GM23338 (cell line): ENCODE data around the gene SNRPA. TPM values are rescaled to one million over a fixed set of nuclear protein-coding genes. Genes with fewer than 3 reads are reported as not detected.

ENCODE experiments used
- ATAC-seq: fragments of 200-7000 bp; cut with Tn5 transposase; 3 replicates; pipeline ENCODE4 v1.9.1; 2020
- DNase-seq: peaks from one replicate; pipeline ENCODE4 v3.0.0-alpha.2; 2015; ENCODE audit warnings: low spot score
- H2AFZ ChIP-seq: fragments of 200-600 bp; sonication (generic); 2 replicates; pipeline ENCODE4 v1.8.0; 2016; ENCODE audit warnings: antibody characterized with exemption, mild to moderate bottlenecking, moderate library complexity
- H3F3A ChIP-seq: fragments of 200-600 bp; sonication (generic); replicated peaks from 2 replicates; pipeline ENCODE4 v1.8.0; 2017; ENCODE audit warnings: antibody characterized with exemption, mixed run types, low read depth
- H3K27ac ChIP-seq: fragments of 200-600 bp; sonication (generic); 2 replicates; pipeline ENCODE4 v1.6.1; 2016; ENCODE audit warnings: low read depth
- H3K27me3 ChIP-seq: fragments of 200-600 bp; sonication (generic); 2 replicates; pipeline ENCODE4 v1.8.0; 2016; ENCODE audit warnings: mild to moderate bottlenecking, mixed run types, moderate library complexity; ENCODE audit not compliant: insufficient read depth
- H3K36me3 ChIP-seq: fragments of 200-600 bp; sonication (generic); 2 replicates; pipeline ENCODE4 v1.8.0; 2016; ENCODE audit warnings: mild to moderate bottlenecking; ENCODE audit not compliant: insufficient read depth
- H3K4me1 ChIP-seq: fragments of 200-600 bp; sonication (generic); 2 replicates; pipeline ENCODE4 v1.8.0; 2016; ENCODE audit warnings: mild to moderate bottlenecking, moderate library complexity; ENCODE audit not compliant: insufficient read depth
- H3K4me2 ChIP-seq: fragments of 200-600 bp; sonication (generic); 2 replicates; pipeline ENCODE4 v1.7.1; 2017; ENCODE audit warnings: mixed run types
- H3K4me3 ChIP-seq: fragments of 200-600 bp; sonication (generic); 2 replicates; pipeline ENCODE4 v1.6.1; 2016; ENCODE audit warnings: mixed run types
- H3K79me2 ChIP-seq: fragments of 200-600 bp; sonication (generic); replicated peaks from 2 replicates; pipeline ENCODE4 v1.8.0; 2017; ENCODE audit warnings: mild to moderate bottlenecking; ENCODE audit not compliant: insufficient read depth
- H3K9me2 ChIP-seq: fragments of 200-600 bp; sonication (generic); 2 replicates; pipeline ENCODE4 v1.8.0; 2017; ENCODE audit not compliant: insufficient read depth
- H4K20me1 ChIP-seq: fragments of 200-600 bp; sonication (generic); replicated peaks from 2 replicates; pipeline ENCODE4 v1.8.0; 2017; ENCODE audit warnings: mild to moderate bottlenecking; ENCODE audit not compliant: insufficient read depth
- H3K27ac Mint-ChIP-seq: 2 replicates; pipeline ENCODE4 v1.8.0; 2020; ENCODE audit warnings: inconsistent platforms, mild to moderate bottlenecking, moderate library complexity, mixed read lengths
- H3K27me3 Mint-ChIP-seq: 3 replicates; pipeline ENCODE4 v1.8.0; 2022; ENCODE audit warnings: low read depth, mild to moderate bottlenecking, moderate library complexity, mixed read lengths, inconsistent platforms; ENCODE audit not compliant: insufficient read depth, poor library complexity
- H3K36me3 Mint-ChIP-seq: 3 replicates; pipeline ENCODE4 v1.8.0; 2021; ENCODE audit warnings: low read depth, mild to moderate bottlenecking, inconsistent platforms, moderate library complexity, mixed read lengths
- H3K4me1 Mint-ChIP-seq: 3 replicates; pipeline ENCODE4 v1.8.0; 2020; ENCODE audit warnings: mild to moderate bottlenecking, inconsistent platforms, mixed read lengths
- H3K4me3 Mint-ChIP-seq: 3 replicates; pipeline ENCODE4 v1.8.0; 2021; ENCODE audit warnings: moderate library complexity, mild to moderate bottlenecking, inconsistent platforms, mixed read lengths
- H3K9me3 Mint-ChIP-seq: 3 replicates; pipeline ENCODE4 v1.8.0; 2020; ENCODE audit warnings: moderate library complexity, mild to moderate bottlenecking, inconsistent platforms, mixed read lengths
- CREB1 ChIP-seq: fragments of 250-450 bp; sonication (Bioruptor Pico); IDR thresholded peaks from 2 replicates; pipeline ENCODE4 v1.5.0; 2020; ENCODE audit warnings: low read depth, mild to moderate bottlenecking, moderate library complexity
- POLR2AphosphoS5 ChIP-seq: IDR thresholded peaks from 2 replicates; pipeline ENCODE4 v1.6.1; 2016; ENCODE audit warnings: antibody characterized with exemption, low read depth
- STAT1 ChIP-seq: IDR thresholded peaks from one replicate; pipeline ENCODE4 v1.6.1; 2016; ENCODE audit warnings: antibody characterized with exemption; ENCODE audit not compliant: unreplicated experiment
- ZNF114 ChIP-seq: fragments of 250-450 bp; sonication (Bioruptor Pico); IDR thresholded peaks from 2 replicates; pipeline ENCODE4 v1.5.0; 2020; ENCODE audit warnings: mild to moderate bottlenecking, moderate library complexity
- polyA plus RNA-seq: library from polyadenylated mRNA; unstranded; fragments of >200 nt; fragmentation: Nextera tagmentation; extraction: Ambion mirVana; gene quantifications from 2 replicates; pipeline ENCODE4 v1.2.1, GENCODE V29; 2016
- total RNA-seq: library from RNA; depleted of rRNA; stranded (reverse); fragments of >200 nt; shearing (Covaris generic); gene quantifications from 2 replicates; pipeline ENCODE4 v1.2.3, GENCODE V29; 2014
- TF ChIP-seq, protein P1 (sequence below): IDR thresholded peaks from 2 replicates; pipeline ENCODE4 v1.6.1; 2016; ENCODE audit warnings: antibody characterized with exemption
- TF ChIP-seq, protein P2 (sequence below): IDR thresholded peaks from one replicate; pipeline ENCODE4 v1.6.1; 2018; ENCODE audit warnings: antibody characterized with exemption; ENCODE audit not compliant: unreplicated experiment

Gene SNRPA
- total and polyA plus RNA-seq, 2 experiments from 2014 or later: 295 to 326 TPM

DNA sequence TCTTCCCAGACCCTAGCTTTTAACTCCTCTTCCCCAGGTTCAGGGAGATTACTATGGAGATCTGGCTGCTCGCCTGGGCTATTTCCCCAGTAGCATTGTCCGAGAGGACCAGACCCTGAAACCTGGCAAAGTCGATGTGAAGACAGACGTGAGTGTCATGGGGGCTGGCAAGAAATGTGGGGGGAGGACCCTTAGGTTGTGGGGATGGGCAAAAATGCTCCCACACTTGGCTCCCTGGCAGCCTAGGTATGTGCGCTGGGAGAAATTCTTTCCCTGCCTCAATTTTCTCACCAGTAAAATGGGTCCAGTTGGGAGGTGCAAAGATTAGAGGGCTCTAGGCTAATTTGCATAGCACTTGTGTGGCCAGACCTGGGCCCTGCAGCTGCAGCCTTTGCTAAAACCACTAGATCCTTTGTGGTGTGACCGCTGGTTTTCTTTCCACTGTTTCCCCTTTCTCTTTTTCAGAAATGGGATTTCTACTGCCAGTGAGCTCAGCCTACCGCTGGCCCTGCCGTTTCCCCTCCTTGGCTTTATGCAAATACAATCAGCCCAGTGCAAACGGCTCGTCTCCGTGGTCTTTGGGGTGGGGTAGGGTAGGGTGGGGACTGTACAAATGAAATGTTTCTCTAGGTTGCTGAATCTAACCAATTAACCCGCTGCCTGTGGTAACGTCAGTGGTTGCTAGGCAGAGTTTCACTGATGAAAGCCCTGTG, 26.1 kb downstream of the SNRPA start:
- Histone ChIP-seq H3F3A (peaks cover 5% of the 10 kb centered on the region; the same call in 1 of the 2 replicates), H3K79me2 (peaks cover 5% of the 10 kb centered on the region), H3K27ac (peak overlapping the region; percentile 100), H3K4me3 (peak overlapping the region; percentile 54), H3K36me3 (no peaks in the 10 kb centered on the region), H3K9me2 (no peaks in the 10 kb centered on the region), H3K4me2 (peak overlapping the region; percentile 73), H2AFZ (no peak overlapping the region), H3K4me1 (peaks cover 11% of the 10 kb centered on the region), H3K27me3 (no peaks in the 10 kb centered on the region), H4K20me1 (no peaks in the 10 kb centered on the region)
- Mint-ChIP-seq H3K4me3 (peak overlapping the region; percentile 79), H3K27ac (peak overlapping the region; percentile 100), H3K27me3 (peaks cover 17% of the 10 kb centered on the region), H3K4me1 (peaks cover 20% of the 10 kb centered on the region), H3K36me3 (peaks cover 7% of the 10 kb centered on the region), H3K9me3 (no peaks in the 10 kb centered on the region; the same call in 1 of the 3 replicates)
- ATAC-seq: peak; percentile 63
- peak; percentile 93 for TF ChIP-seq CREB1 (CRISPR knock-in tag)
- no peak for TF ChIP-seq STAT1
- peak; percentile 96 for DNase-seq

DNA sequence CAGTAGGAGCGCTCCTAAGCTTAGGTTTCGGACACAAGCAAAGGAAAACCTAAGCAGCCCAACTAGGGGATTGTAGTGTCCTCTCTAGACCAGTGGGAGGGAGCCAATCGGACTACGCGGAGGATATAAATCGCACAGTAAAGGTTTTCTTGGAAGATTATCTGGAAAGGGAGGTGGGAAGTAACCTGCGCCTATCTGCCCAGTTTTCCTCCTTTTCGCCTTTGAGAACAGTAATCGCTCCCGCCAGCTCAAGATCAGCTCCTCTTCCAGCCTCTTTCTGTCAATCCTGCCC, 26.6 kb downstream of the SNRPA start:
- ATAC-seq (no peak), DNase-seq (no peak)
- H3K79me2 ChIP-seq: peaks cover 5% of the 10 kb centered on the region
- H3K4me2 ChIP-seq: peak overlapping the region; percentile 73
- H3K36me3 ChIP-seq: no peaks in the 10 kb centered on the region
- peaks cover 5% of the 10 kb centered on the region; the same call in 1 of the 2 replicates for H3F3A ChIP-seq
- H3K9me2 ChIP-seq: no peaks in the 10 kb centered on the region
- H3K4me1 Mint-ChIP-seq: peaks cover 20% of the 10 kb centered on the region
- H3K36me3 Mint-ChIP-seq: peaks cover 8% of the 10 kb centered on the region
- peak overlapping the region; percentile 54 for H3K4me3 ChIP-seq
- no peak overlapping the region for H2AFZ ChIP-seq
- peaks cover 17% of the 10 kb centered on the region for H3K27me3 Mint-ChIP-seq
- peak overlapping the region; percentile 100 for H3K27ac Mint-ChIP-seq
- H3K4me3 Mint-ChIP-seq: peak overlapping the region; percentile 79
- H3K9me3 Mint-ChIP-seq: no peaks in the 10 kb centered on the region; the same call in 1 of the 3 replicates
- H4K20me1 ChIP-seq: no peaks in the 10 kb centered on the region
- no peaks in the 10 kb centered on the region for H3K27me3 ChIP-seq
- H3K27ac ChIP-seq: peak overlapping the region; percentile 100
- TF ChIP-seq POLR2AphosphoS5 (peak; percentile 25; the same call in 1 of the 2 replicates), ZNF114 (CRISPR knock-in tag) (no peak)
- H3K4me1 ChIP-seq: peaks cover 11% of the 10 kb centered on the region

DNA sequence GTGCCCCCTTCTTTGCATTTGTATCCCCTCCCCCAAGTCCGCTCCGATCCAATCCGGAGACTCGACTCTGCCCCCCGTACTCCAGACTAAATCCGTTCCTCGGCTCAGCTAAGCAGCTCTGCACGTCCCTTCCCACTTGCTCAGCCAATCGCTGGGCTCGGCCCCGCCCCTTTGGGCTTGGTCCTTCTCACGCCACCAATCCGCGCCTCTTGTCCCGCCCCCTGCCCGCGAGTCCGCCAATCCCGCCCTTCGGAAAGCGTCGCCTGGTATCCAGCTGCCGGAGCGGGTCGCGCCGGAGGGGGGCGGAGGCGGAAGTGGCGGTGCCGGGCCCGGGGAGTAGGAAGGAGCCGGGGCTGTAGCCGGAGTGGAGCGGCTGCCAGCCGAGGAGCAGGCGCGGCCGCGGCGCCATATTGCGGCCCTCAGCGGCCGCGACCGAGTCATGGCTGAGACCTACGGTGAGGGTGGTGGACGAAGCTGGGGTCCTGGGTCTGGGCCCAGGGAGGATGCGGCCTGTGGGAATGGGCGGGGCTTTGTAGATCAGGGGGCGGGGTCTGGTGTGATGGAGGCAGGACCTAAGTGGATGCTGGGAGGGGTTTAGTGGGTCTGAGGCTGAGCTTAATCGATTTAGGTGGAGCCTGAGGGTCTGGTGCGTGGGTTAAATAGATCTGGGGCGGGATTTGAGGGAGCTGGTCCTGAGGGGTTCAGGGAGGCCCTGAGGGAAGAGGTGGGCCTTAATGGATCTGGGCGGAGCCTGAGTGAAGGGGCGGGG, 27.1 kb downstream of the SNRPA start, which contains the start of gene RAB4B:
Gene RAB4B, plus strand, starts transcription at position 311 of the 769 bp plus-strand sequence. Its CDS starts 129 bp downstream, at position 440.
- peaks cover 20% of the 10 kb centered on the region for H3K4me1 Mint-ChIP-seq
- no peaks in the 10 kb centered on the region for H4K20me1 ChIP-seq
- ATAC-seq (peak; percentile 82), DNase-seq (peak; percentile 100)
- peak within 1 kb of the TSS; percentile 100 for H3K27ac ChIP-seq
- no peaks in the 10 kb centered on the region for H3K27me3 ChIP-seq
- H3K79me2 ChIP-seq: peaks cover 5% of the 10 kb centered on the region
- peak within 1 kb of the TSS; percentile 79 for H3K4me3 Mint-ChIP-seq
- peaks cover 8% of the 10 kb centered on the region for H3K36me3 Mint-ChIP-seq
- TF ChIP-seq, protein P1, sequence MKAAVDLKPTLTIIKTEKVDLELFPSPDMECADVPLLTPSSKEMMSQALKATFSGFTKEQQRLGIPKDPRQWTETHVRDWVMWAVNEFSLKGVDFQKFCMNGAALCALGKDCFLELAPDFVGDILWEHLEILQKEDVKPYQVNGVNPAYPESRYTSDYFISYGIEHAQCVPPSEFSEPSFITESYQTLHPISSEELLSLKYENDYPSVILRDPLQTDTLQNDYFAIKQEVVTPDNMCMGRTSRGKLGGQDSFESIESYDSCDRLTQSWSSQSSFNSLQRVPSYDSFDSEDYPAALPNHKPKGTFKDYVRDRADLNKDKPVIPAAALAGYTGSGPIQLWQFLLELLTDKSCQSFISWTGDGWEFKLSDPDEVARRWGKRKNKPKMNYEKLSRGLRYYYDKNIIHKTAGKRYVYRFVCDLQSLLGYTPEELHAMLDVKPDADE: no peak
- no peak for TF ChIP-seq STAT1
- peak; percentile 25; the same call in 1 of the 2 replicates for TF ChIP-seq POLR2AphosphoS5
- TF ChIP-seq, protein P2, sequence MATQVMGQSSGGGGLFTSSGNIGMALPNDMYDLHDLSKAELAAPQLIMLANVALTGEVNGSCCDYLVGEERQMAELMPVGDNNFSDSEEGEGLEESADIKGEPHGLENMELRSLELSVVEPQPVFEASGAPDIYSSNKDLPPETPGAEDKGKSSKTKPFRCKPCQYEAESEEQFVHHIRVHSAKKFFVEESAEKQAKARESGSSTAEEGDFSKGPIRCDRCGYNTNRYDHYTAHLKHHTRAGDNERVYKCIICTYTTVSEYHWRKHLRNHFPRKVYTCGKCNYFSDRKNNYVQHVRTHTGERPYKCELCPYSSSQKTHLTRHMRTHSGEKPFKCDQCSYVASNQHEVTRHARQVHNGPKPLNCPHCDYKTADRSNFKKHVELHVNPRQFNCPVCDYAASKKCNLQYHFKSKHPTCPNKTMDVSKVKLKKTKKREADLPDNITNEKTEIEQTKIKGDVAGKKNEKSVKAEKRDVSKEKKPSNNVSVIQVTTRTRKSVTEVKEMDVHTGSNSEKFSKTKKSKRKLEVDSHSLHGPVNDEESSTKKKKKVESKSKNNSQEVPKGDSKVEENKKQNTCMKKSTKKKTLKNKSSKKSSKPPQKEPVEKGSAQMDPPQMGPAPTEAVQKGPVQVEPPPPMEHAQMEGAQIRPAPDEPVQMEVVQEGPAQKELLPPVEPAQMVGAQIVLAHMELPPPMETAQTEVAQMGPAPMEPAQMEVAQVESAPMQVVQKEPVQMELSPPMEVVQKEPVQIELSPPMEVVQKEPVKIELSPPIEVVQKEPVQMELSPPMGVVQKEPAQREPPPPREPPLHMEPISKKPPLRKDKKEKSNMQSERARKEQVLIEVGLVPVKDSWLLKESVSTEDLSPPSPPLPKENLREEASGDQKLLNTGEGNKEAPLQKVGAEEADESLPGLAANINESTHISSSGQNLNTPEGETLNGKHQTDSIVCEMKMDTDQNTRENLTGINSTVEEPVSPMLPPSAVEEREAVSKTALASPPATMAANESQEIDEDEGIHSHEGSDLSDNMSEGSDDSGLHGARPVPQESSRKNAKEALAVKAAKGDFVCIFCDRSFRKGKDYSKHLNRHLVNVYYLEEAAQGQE: no peak
- TF ChIP-seq CREB1 (CRISPR knock-in tag): peak; percentile 75
- peak within 1 kb of the TSS; percentile 54 for H3K4me3 ChIP-seq
- H3K27ac Mint-ChIP-seq: peak within 1 kb of the TSS; percentile 100
- peaks cover 11% of the 10 kb centered on the region for H3K4me1 ChIP-seq
- H3K9me3 Mint-ChIP-seq: no peaks in the 10 kb centered on the region; the same call in 1 of the 3 replicates
- no peaks in the 10 kb centered on the region for H3K9me2 ChIP-seq
- no peak within 1 kb of the TSS for H2AFZ ChIP-seq
- H3F3A ChIP-seq: peaks cover 5% of the 10 kb centered on the region; the same call in 1 of the 2 replicates
- peaks cover 17% of the 10 kb centered on the region for H3K27me3 Mint-ChIP-seq
- peak within 1 kb of the TSS; percentile 76 for H3K4me2 ChIP-seq
- no peaks in the 10 kb centered on the region for H3K36me3 ChIP-seq
